Measurements from ENCODE around the gene FOXC1. TPM values are rescaled to one million over a fixed set of nuclear protein-coding genes. Genes with fewer than 3 reads are reported as not detected.

Gene FOXC1
- total and polyA plus RNA-seq, 10 of the 15 experiments (the other 5 are each of a cell fraction or from before 2014, with no cell fraction given): 0.13 to 1.5 (median 0.48) TPM; not detected in 2

- ChIA-PET RAD21 (ENCODE audit: unreplicated experiment) (no interaction called here), POLR2A (no interaction called here), CTCF (no interaction called here), SMC1A (ENCODE audit: uncharacterized antibody, unreplicated experiment) (interaction anchor here (0.6 kb wide), 1 partner anchor 901 kb away, joined by 3 read pairs; no protein-coding TSS in a partner anchor)
- FAIRE-seq (no peak), ATAC-seq (no peak), DNase-seq (ENCODE audit: low read depth, low spot score) (no peak)
- Histone ChIP-seq H3K36me3 (ENCODE audit: control insufficient read depth in 2 of 2, insufficient read depth in 2 of 2, low read length in 1 of 2) (no peaks in the 10 kb centered on the region), H3K27me3 (replicated peaks in 1 of 2; ENCODE audit: control insufficient read depth in 2 of 2, insufficient read depth in 2 of 2, low read length in 1 of 2) (no peaks in the 10 kb centered on the region), H3K27ac (ENCODE audit: control insufficient read depth, insufficient read depth) (no peak overlapping the region), H3K4me2 (ENCODE audit: control insufficient read depth, insufficient read depth) (no peak overlapping the region), H4K20me1 (ENCODE audit: control insufficient read depth, insufficient read depth) (no peaks in the 10 kb centered on the region), H3K4me1 (ENCODE audit: control insufficient read depth, insufficient read depth, low read length) (no peaks in the 10 kb centered on the region; the same call in 1 of the 2 replicates), H2AFZ (ENCODE audit: control insufficient read depth, low read depth, low read length) (no peak overlapping the region), H3K79me2 (ENCODE audit: control insufficient read depth, insufficient read depth, low read length) (no peaks in the 10 kb centered on the region), H3K9me3 (replicated peaks; ENCODE audit: control insufficient read depth, insufficient read depth, low read length) (no peaks in the 10 kb centered on the region), H3K9ac (ENCODE audit: control insufficient read depth, insufficient read depth, low read length) (no peak overlapping the region), H3K4me3 (no peak overlapping the region)
- 88% methylated on average over 8 of the region's 8 CpGs for WGBS (ENCODE audit: insufficient coverage, insufficient replicate concordance, low lambda C conversion rate, missing lambda C conversion rate)
- TF ChIP-seq MEF2A (IDR thresholded peaks at IDR 0.05; ENCODE audit: insufficient read depth, low read depth, low read length) (no peak), SKIL (IDR thresholded peaks at IDR 0.05; ENCODE audit: low read depth, poor library complexity, severe bottlenecking) (no peak), FOS (IDR thresholded peaks at IDR 0.05; ENCODE audit: borderline replicate concordance, extremely low read depth, insufficient read length) (no peak), JUND (IDR thresholded peaks at IDR 0.05; ENCODE audit: low read depth, low read length) (no peak), CBX3 (IDR thresholded peaks at IDR 0.05; ENCODE audit: borderline replicate concordance, low read depth) (no peak), BHLHE40 (IDR thresholded peaks at IDR 0.05; ENCODE audit: borderline replicate concordance in 1 of 2, low read depth in 2 of 2, low read length in 1 of 2) (no peak)
- in situ Hi-C loops (cut with MboI) (no loop called here), intact Hi-C loops (cut with micrococcal nuclease; ENCODE audit: unreplicated experiment) (no loop called here)
- no TSS peak for BruUV-seq (replicated peaks)
These were observed 30.8 kb downstream of the FOXC1 start for GRCh38 chr6:1640476-1640875.

Data from GM12878 (cell line).